Stimulated activated CD8-positive, alpha-beta memory T cell treated with anti-CD3 and anti-CD28 coated beads, Interleukin-7, amount 100 ng/mL, for 1 hour (primary cell): Measurements from ENCODE around the gene UBAC1.

Experiments
- DNase-seq, 2 donors: peaks; one replicate each; pipeline ENCODE4 v3.0.0-alpha.2; 2020; ENCODE audit warnings: low read depth in 2 of 2

Gene UBAC1

GRCh38 chr9:135993765-135994500 is 32.8 kb upstream of the UBAC1 start:
- no peak for DNase-seq

DNA sequence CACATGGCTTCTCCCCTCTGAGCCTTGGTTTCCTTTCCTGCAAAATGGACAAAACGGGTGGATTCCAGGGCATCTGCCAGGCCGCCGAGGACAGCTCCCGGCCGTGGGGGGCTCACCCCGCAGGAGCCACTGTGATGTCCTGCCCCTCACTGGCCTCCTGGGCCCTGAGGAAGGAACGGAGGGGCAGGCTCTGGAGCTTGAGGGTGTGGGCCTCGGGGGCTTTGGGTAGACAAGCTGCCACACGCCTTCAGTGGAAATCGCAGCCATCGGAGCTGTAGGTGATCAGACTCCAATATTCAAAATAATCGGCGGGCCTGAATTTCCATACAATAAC is 32.2 kb upstream of the UBAC1 start:
- no peak for DNase-seq

DNA sequence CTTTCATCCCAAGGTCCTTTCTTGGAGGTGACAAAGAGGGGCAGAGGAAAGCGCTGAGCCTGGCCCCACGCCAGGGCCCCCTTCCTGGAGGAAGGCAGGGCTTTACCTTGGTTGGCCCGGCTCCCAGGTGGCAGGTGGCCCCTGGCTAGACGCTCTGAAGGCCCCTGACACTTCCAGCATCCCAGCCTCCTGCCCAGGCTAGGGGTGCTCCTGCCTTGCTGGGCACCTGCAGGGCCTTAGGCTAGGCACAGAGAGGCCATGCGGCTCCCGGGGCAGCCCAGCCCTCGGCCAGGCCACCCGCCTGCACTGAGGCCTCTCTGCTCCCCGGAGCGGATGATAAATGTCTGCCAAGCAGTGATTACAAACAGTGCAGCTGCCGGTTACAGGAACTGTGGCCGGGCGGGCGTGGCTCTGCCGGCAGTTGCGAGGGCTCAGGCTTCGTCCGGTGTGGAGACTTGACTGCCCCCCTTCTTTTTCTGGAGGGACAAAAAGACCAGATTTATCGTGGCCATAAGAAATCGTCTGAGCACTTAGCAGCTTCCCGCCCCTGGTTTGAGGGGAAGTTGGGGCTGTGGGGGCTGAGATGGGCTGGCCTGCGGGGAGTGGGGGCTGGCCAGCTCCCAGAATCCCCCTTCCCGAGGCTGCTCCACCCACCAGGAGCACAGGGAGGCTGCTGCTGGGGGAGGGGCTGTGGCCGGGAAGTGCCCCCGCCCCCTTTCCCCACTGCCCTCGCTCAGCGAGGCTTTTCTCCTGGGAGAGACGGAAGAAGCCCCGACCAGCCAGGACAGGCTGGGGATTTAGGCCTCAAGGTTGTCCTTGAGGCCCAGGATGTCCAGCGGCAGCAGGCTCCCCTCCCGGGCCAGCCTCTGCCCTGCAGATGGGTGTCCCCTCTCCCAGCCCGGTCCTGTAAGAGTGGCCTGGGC is 31.6 kb upstream of the UBAC1 start:
- no peak for DNase-seq

DNA sequence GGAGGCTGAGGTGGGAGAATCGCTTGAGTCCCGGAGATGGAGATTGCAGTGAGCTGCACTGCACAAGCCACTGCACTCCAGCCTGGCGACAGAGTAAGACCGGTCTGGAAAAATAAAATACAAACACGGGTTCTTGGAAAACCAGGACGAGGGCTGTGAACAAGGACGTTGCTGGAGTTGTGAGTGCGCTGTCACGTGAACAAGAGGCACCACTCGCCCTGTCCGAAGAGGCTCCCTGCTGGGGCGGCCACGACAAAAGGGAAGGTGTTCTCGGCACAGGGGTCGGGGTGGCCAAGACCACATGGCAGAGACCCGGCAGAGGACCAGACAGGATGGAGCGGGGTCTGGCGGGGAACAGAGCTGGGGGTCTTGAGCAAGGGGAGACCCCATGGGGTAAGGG is 30.6 kb upstream of the UBAC1 start:
- no peak for DNase-seq

GRCh38 chr9:135990468-135991429 is 29.6 kb upstream of the UBAC1 start:
- no peak for DNase-seq

DNA sequence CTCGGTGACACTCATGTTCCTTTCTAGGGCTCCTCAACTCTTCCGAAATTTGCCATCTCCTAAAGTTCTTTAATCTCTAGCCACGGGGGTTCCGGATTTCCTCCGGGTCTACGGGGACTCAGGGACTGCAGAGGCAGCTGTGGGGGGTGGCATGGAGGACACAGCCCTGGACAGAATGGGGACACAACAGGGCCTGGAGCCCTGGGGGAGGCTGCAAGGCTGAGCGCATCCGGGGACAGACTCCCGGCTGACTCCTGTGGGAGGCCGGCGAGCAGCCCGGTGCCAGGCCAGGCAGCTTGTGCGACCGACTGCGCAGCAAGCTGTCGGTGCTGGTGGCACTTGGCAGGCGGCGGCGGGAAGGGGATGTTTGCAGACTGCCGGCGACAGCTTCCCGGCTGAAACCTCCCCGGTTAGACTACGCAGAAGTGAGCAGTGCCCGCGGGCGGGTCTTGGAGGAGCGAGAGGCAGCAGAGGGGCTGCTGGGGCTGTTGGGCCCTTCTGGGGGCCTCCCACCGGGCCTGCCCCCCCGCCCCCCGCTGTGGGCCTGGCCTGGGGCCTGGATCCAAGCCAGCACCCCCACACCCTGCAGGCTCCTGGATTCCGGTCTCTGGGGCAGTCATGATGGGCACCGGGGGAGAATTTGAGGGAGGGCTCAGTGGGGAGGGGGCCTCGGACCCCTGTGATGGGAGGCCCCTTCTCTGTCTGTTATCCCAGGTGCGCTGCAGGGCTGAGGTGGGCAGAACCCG is 28.7 kb upstream of the UBAC1 start:
- DNase-seq = no peak

- DNase-seq = no peak
Observed at GRCh38 chr9:135989157-135989556, 28.0 kb upstream of the UBAC1 start.

GRCh38 chr9:135988493-135988892 is 27.3 kb upstream of the UBAC1 start:
- no peak for DNase-seq

GRCh38 chr9:135987838-135988404 is 26.7 kb upstream of the UBAC1 start:
- DNase-seq = no peak

GRCh38 chr9:135986605-135987004 is 25.4 kb upstream of the UBAC1 start:
- DNase-seq = no peak

DNA sequence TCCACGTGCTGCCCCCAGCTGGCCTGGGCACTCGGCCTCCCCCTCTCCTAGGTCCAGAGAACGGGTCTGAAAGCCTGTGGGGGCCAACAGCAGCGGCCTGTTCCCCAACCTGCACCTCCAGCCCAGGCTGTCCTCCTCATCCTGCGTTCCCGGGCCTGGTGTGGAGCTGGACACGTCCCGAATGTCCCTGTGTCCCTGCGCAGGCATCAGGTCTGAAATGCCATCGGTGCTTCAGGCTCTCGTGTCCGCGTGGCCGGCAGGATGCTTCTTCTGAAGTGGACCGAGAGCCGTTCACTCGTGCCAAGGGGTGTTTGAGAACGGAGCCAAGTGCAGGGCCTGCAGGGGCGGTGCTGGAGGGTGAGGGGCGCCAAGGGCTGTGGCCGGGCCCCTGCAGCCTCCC is 24.7 kb upstream of the UBAC1 start:
- DNase-seq = no peak

DNA sequence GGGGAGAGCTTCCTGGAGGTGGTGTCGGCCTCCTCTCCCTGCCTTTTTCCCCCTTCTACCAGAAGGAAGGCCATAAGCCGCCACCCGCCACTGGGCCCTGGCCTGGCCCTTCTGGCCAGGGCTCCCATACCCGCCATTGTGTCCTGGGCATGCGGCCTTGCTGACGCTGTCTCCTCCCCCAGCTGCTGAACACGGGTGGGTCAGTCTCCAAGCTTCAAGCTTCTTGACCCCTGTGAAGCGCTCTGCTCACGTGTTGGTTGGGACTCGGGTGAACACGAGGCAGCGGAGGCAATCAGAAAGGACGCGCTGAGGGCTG is 24.2 kb upstream of the UBAC1 start:
- no peak for DNase-seq

DNA sequence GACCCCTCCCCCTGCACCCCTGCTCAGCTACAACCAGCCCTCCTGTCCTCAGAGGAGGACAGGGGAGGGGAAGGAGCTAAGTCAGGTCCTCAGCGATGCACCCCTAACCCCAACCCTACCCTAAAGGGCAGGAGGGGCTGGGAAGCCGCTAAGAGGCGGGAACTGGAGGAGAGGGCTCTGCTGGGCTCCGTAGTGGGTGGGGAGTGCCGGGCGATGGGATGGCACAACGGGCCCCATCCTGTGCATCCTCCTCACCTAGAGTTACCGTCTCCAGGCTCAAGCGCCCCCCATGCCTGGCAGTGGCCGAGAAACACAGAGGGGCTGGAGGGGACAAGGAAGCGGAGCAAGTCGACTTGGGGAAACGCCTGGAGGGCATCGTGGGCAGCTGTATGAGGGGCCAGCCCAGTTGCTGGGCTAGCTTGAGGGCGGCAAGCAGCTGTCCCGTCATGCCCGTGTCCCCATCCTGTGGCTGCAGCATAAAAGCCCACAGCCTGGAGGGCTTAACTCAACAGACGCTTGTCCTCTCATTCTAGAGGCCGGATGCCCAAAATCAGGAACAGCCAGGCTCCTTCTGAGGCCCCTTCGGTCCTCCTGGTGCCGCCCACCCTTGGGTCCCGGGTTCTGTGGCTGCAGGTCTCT is 23.0 kb upstream of the UBAC1 start:
- no peak for DNase-seq

DNA sequence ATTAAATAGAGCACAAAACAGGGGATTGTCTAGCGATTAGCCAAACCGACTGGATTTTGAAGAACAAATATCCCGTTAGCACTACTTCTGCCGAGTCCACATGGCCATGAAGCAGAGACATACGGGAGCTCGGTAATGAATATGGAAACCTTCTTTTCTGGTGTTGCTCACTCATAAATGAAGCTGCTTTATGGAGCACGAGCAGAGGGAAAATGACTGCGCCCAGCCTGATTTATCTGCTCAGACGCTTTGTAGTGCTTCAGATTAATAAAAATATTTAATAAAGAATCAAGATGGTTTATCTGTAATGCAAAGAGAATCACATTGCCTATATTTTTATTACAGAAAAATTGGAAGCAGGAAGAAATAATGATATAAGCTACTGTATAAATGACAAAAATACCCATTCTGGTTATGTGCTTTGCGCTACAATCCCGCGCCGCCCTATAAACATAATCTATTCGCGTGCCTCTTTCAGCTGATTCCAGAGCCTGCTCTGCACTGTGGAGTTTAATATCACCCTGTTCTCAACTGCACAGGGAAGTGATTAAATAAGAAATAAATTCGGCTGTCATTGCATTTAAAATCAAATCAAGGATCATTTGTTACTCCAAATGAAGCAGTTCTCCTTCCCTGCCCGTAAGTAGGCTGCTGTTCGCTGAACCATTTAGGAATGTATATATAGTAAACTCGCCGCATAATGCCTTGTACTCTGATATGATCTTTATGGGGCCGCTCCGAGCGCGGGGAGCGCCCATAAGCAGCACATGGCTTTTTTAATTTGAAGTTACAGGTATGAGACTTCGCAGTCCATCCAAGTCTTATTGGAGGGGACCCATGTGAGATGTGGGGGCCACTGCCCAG is 22.3 kb upstream of the UBAC1 start:
- no peak for DNase-seq

DNA sequence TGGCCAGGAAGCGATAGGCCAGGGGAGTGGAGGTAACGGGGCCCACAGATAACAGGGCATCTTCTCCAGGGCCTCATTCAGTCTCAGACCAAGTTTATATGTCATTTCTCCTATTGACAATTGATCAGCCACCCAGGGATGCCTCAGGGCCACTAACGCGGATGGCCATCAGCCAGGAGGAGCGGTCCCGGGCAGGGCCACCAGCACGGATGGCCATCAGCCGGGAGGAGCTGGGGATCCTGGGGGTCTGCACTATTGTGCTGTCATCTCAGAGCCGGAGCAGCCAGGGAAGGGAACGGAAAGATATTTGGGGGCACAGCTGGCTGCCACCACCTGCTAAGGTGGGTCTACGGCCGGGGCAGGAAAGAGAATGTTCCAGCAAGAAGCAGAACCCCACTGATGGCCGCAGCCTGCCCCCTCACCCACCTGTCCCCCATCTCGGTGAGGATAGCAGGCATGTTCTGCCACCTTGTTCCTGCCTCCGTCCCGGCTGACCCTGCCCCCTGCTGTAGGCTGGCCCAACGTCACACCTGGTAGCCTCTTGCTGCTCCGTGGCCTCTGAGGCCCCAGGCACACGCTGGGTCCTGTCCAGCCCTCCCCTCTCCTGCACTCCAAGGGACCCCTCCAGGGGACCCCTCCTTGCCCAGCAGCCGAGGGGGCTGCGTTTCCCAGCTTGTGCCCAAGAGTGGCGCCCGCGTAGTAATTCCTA is 21.5 kb upstream of the UBAC1 start:
- no peak for DNase-seq

DNA sequence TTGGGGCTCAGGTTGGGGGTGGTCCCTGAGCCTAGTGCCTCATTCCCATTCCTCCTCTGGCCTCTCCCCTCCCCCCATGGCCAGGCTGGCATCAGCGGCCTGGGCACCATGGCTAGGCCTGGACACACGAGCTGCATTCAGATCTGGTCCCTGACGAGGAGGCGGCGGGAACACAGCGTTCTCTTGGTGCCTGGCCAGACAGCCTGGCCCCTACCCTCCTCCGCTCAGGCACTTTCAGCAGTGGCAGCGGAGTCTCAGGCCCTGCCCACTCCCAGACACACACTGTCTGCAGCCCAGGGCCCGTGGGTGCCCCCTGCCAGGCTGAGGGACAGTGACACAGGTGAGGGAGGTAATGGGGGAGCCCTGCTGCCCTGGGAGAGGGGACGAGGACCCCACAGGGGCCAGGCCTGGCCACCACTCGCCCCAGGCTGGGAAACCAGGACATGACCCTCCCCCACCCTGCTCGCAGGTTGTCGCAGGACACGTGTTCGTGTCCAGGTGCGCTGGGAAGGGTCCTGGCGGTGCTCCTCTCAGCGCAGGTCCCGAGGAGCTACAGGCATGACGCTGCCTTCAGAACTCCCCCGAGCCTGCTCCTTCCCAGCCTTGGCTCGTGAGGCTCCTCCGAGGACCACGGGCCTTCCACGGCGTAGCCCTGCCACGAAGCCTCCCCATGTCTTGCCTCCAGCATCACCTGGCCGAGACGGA is 19.9 kb upstream of the UBAC1 start:
- DNase-seq = no peak

GRCh38 chr9:135979547-135980166 is 18.5 kb upstream of the UBAC1 start:
- DNase-seq = no peak
